Measurements from ENCODE around the gene GK.
A peak's percentile ranks its signal among the peaks of the same experiment; 100 is the strongest.
"Not testable (repeated sequence)": the region's sequence is repeated elsewhere in the genome, so short reads cannot be mapped to it uniquely, and the experiment has no call there.

GK gene

GRCh38 chrX:30652527-30653414 is 452 bp upstream of the GK start:
- DNase-seq: peak; percentile 16 to 96 (median 90)

GRCh38 chrX:30654386-30654785 is 1.2 kb downstream of the GK start:
- not testable (repeated sequence) for DNase-seq

- DNase-seq: no peak
Measured at GRCh38 chrX:30654989-30655607, 1.9 kb downstream of the GK start.

- DNase-seq: no peak
Measured at GRCh38 chrX:30655991-30656390, 2.8 kb downstream of the GK start.

- no peak for DNase-seq
Measured at GRCh38 chrX:30657196-30658161, 4.3 kb downstream of the GK start.

- DNase-seq: no peak
Measured at GRCh38 chrX:30659421-30659820, 6.2 kb downstream of the GK start.

- DNase-seq: no peak
Measured at GRCh38 chrX:30661228-30661627, 8.0 kb downstream of the GK start.

GRCh38 chrX:30663322-30663721 is 10.1 kb downstream of the GK start:
- no peak for DNase-seq

GRCh38 chrX:30665471-30665870 is 12.2 kb downstream of the GK start:
- DNase-seq: no peak

- no peak for DNase-seq
Measured at GRCh38 chrX:30666094-30666493, 12.9 kb downstream of the GK start.

GRCh38 chrX:30668581-30668980 is 15.4 kb downstream of the GK start:
- DNase-seq: no peak

- not testable (repeated sequence) for DNase-seq
Measured at GRCh38 chrX:30671189-30671588, 18.0 kb downstream of the GK start.

- no peak for DNase-seq
Measured at GRCh38 chrX:30673127-30673796, 20.0 kb downstream of the GK start.

GRCh38 chrX:30673884-30674598 is 20.8 kb downstream of the GK start:
- DNase-seq: no peak

GRCh38 chrX:30674799-30675198 is 21.6 kb downstream of the GK start:
- no peak for DNase-seq

GRCh38 chrX:30679369-30679768 is 26.1 kb downstream of the GK start:
- no peak for DNase-seq

- no peak for DNase-seq
Measured at GRCh38 chrX:30680618-30681017, 27.4 kb downstream of the GK start.

GRCh38 chrX:30688641-30689040 is 35.4 kb downstream of the GK start:
- DNase-seq: no peak

GRCh38 chrX:30689116-30689515 is 35.9 kb downstream of the GK start:
- DNase-seq: no peak

- no peak for DNase-seq
Measured at GRCh38 chrX:30690330-30690729, 37.1 kb downstream of the GK start.

Measured in anterior cingulate cortex (tissue), 58 donors.